K562 (cell line): Measurements from ENCODE around the gene TBC1D2B. TPM values are rescaled to one million over a fixed set of nuclear protein-coding genes. Genes with fewer than 3 reads are reported as not detected.

Experiments
- ATAC-seq: fragments of 200-7000 bp; cut with Tn5 transposase; 3 replicates; pipeline ENCODE4 v1.9.1; 2020; ENCODE audit warnings: moderate library complexity
- BruUV-seq: library from RNA; stranded (reverse); fragments of 400-500 nt; replicated peaks from 2 replicates; lab custom pipeline; 2021; lab: Mats Ljungman, UMichigan
- CTCF ChIA-PET: fragments of 300-600 bp; formaldehyde crosslinking; extraction: SDS; loops from one replicate; lab custom pipeline; 2021; ENCODE audit warnings: low intra/inter-chr PET ratio; lab: Yijun Ruan, JAX
- POLR2A ChIA-PET: fragments of 300-600, 350-650 bp; sonication (Branson Sonifier 250); formaldehyde crosslinking; extraction: SDS; loops from one replicate; lab custom pipeline; 2021; ENCODE audit warnings: antibody characterized with exemption, inconsistent platforms; lab: Yijun Ruan, JAX
- DNase-seq, 4 experiments: peaks; one replicate each; pipeline versions ENCODE4 v3.0.0 to v3.0.0-alpha.2; 2011 to 2018; ENCODE audit warnings: low spot score in 3 of 4, mixed read lengths in 3 of 4; ENCODE audit errors: extremely low read depth in 1 of 4
- FAIRE-seq: peaks from 2 replicates; lab custom pipeline; 2011; peaks lifted over from hg19 to GRCh38; lab: Jason Lieb, UNC
- H2AFZ ChIP-seq: 2 replicates; pipeline ENCODE4 v1.6.0; 2011; ENCODE audit warnings: low read depth, low read length, control low read depth, inconsistent platforms
- H3K27ac ChIP-seq: fragments of 200-600 bp; 3 replicates; pipeline ENCODE4 v1.8.0; 2011; ENCODE audit warnings: low read depth, mild to moderate bottlenecking, control low read depth, inconsistent platforms, low read length, moderate library complexity, mixed read lengths; ENCODE audit errors: extremely low read depth
- H3K27me3 ChIP-seq, 2 experiments: fragments of 300-600 bp in 1 of 2; 2 replicates in 1 of 2; 3 replicates in 1 of 2; pipeline versions ENCODE4 v1.6.0 to v1.8.0; 2011; ENCODE audit warnings: inconsistent platforms in 2 of 2, low read length in 2 of 2, mild to moderate bottlenecking in 1 of 2, mixed read lengths in 1 of 2, moderate library complexity in 1 of 2; ENCODE audit not compliant: control insufficient read depth in 2 of 2, insufficient read depth in 2 of 2
- H3K36me3 ChIP-seq: fragments of 300-600 bp; 3 replicates; pipeline ENCODE4 v1.8.0; 2011; ENCODE audit warnings: mild to moderate bottlenecking, low read length, inconsistent platforms; ENCODE audit not compliant: control insufficient read depth, insufficient read depth
- H3K4me1 ChIP-seq, 2 experiments: fragments of 200-600 bp in 1 of 2; replicated peaks in 1 of 2; 2 replicates in 1 of 2; 3 replicates in 1 of 2; pipeline versions ENCODE4 v1.5.1 to v1.8.0; 2011; ENCODE audit warnings: inconsistent platforms in 2 of 2, low read length in 2 of 2, mild to moderate bottlenecking in 1 of 2, mixed read lengths in 1 of 2, moderate library complexity in 1 of 2; ENCODE audit not compliant: control insufficient read depth in 2 of 2, insufficient read depth in 2 of 2
- H3K4me2 ChIP-seq: 2 replicates; pipeline ENCODE4 v1.6.1; 2011; ENCODE audit warnings: low read length, control low read depth, inconsistent platforms, mixed read lengths; ENCODE audit not compliant: insufficient read depth
- H3K4me3 ChIP-seq: fragments of 200-600 bp; sonication (generic), shearing (Covaris generic); 2 replicates; pipeline ENCODE4 v1.5.1; 2016; ENCODE audit warnings: control low read depth, inconsistent platforms
- H3K79me2 ChIP-seq: fragments of 200-600 bp; 3 replicates; pipeline ENCODE4 v1.8.0; 2011; ENCODE audit warnings: low read length, inconsistent platforms; ENCODE audit not compliant: control insufficient read depth, insufficient read depth
- H3K9ac ChIP-seq, 2 experiments: 2 replicates each; pipeline versions ENCODE4 v1.6.0 to v1.6.1; 2011; ENCODE audit warnings: low read depth in 2 of 2, low read length in 2 of 2, control low read depth in 1 of 2, inconsistent platforms in 1 of 2, mild to moderate bottlenecking in 1 of 2, mixed read lengths in 1 of 2; ENCODE audit not compliant: insufficient read depth in 1 of 2
- H3K9me1 ChIP-seq: one replicate; pipeline ENCODE4 v1.6.0; 2011; ENCODE audit warnings: inconsistent platforms, mild to moderate bottlenecking, low read length, moderate library complexity; ENCODE audit not compliant: control insufficient read depth, insufficient read depth
- H3K9me3 ChIP-seq: replicated peaks from 2 replicates; pipeline ENCODE4 v1.5.1; 2011; ENCODE audit warnings: low read depth, low read length, inconsistent platforms; ENCODE audit not compliant: control insufficient read depth, insufficient read depth
- H4K20me1 ChIP-seq: replicated peaks from 2 replicates; pipeline ENCODE4 v1.6.1; 2011; ENCODE audit warnings: low read length, inconsistent platforms, mixed read lengths; ENCODE audit not compliant: control insufficient read depth, insufficient read depth
- CBFA2T3 ChIP-seq: fragments of 450-650 bp; IDR thresholded peaks from 2 replicates; pipeline ENCODE4 v1.6.1; 2017
- OTX1 ChIP-seq: fragments of 450-650 bp; formaldehyde crosslinking; IDR thresholded peaks from 2 replicates; pipeline ENCODE4 v1.4.0; 2022; ENCODE audit warnings: mild to moderate bottlenecking
- ZNF696 ChIP-seq: fragments of 250-450 bp; sonication (Bioruptor Pico); conservative IDR thresholded peaks from 2 replicates; pipeline ENCODE4 v1.4.0; 2020; ENCODE audit warnings: mild to moderate bottlenecking, moderate library complexity
- WGBS: fragments of 100-300 bp; shearing (Covaris generic); methylation state at CpG from one replicate; pipeline ENCODE4 v1.1.6; 2016; ENCODE audit warnings: low coverage, mixed read lengths; ENCODE audit not compliant: insufficient coverage; ENCODE audit errors: missing lambda C conversion rate; 5-methylcytosine and 5-hydroxymethylcytosine counted together
- in situ Hi-C: fragments of 300-500 bp; cut with MboI; formaldehyde crosslinking; loops from 4 replicates; pipeline ENCODE4 v1.15.0; 2018; ENCODE audit warnings: inconsistent platforms, mixed read lengths
- intact Hi-C: fragments of 100-400 bp; cut with micrococcal nuclease; formaldehyde crosslinking; loops from 2 replicates; pipeline ENCODE4 v1.14.2; 2022
- polyA plus RNA-seq, 8 experiments: library from polyadenylated mRNA; depleted of rRNA in 4 of 8; stranded (reverse) in 5 of 8; unstranded in 3 of 8; fragments of >200 nt; fragmentation: Nextera tagmentation in 2 of 8; fragmentation: Illumina TruSeq in 1 of 8; extraction: Ambion mirVana in 2 of 8; extraction: Trizol in 1 of 8; gene quantifications; 2 replicates each; pipeline versions ENCODE4 v1.2.1 to v1.2.3, GENCODE V29; 2011 to 2014; ENCODE audit warnings: inconsistent platforms in 1 of 8, missing spikeins in 1 of 8
- total RNA-seq, 7 experiments: library from RNA; depleted of rRNA in 6 of 7; stranded (reverse); fragments of >200 nt in 6 of 7; fragmentation: Illumina TruSeq in 2 of 7; extraction: Trizol in 2 of 7; gene quantifications; 2 replicates each; pipeline versions ENCODE4 v1.2.1 to v1.2.3, GENCODE V29; 2011 to 2021; ENCODE audit warnings: low replicate concordance in 1 of 7

TBC1D2B gene
- total and polyA plus RNA-seq, 9 of the 15 experiments (the other 6 are each of a cell fraction or from before 2014, with no cell fraction given) = 0.15 to 16.3 (median 8.9) TPM

DNA sequence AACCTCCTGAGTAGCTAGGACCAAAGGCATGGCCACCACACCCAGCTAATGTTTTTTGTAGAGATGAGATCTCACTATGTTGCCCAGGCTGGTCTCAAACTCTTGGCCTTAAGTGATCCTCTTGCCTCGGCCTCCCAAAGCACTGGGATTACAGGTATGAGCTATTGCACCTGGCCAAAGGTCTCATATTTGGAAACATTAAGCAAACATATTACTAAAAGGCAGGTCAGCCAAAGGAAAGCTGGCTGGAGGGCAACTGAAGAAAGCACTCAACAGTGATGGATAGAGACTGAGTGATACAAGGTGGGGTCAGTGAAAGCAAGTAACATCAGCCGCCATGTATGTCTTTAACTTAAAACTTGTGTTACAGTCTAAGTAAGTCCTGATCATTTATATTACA lies 57.5 kb downstream of the TBC1D2B start:
- TF ChIP-seq ZNF696 (CRISPR knock-in tag) = no peak
- CTCF ChIA-PET = no interaction called here
- no TSS peak for BruUV-seq
- H3K36me3 ChIP-seq = peaks cover 8% of the 10 kb centered on the region; the same call in 2 of the 3 replicates
- H3K4me3 ChIP-seq = no peak overlapping the region
- FAIRE-seq (no peak), DNase-seq (no peak), ATAC-seq (no peak)
- whole genome bisulfite sequencing = 71% methylated on average over 2 of the region's 2 CpGs
- H3K9me3 ChIP-seq = no peaks in the 10 kb centered on the region
- no peak overlapping the region for H2AFZ ChIP-seq
- in situ Hi-C loops (no loop called here), intact Hi-C loops (no loop called here)
- H3K9me1 ChIP-seq = no peaks in the 10 kb centered on the region
- H3K79me2 ChIP-seq = no peaks in the 10 kb centered on the region
- H3K4me2 ChIP-seq = no peak overlapping the region
- POLR2A ChIA-PET = no interaction called here
- H4K20me1 ChIP-seq = no peaks in the 10 kb centered on the region; the same call in 1 of the 2 replicates
- H3K9ac ChIP-seq = no peak overlapping the region
- H3K27me3 ChIP-seq = no peaks in the 10 kb centered on the region
- H3K4me1 ChIP-seq = no peaks in the 10 kb centered on the region; a peak in 2 of 5 replicates
- H3K27ac ChIP-seq = no peak overlapping the region

DNA sequence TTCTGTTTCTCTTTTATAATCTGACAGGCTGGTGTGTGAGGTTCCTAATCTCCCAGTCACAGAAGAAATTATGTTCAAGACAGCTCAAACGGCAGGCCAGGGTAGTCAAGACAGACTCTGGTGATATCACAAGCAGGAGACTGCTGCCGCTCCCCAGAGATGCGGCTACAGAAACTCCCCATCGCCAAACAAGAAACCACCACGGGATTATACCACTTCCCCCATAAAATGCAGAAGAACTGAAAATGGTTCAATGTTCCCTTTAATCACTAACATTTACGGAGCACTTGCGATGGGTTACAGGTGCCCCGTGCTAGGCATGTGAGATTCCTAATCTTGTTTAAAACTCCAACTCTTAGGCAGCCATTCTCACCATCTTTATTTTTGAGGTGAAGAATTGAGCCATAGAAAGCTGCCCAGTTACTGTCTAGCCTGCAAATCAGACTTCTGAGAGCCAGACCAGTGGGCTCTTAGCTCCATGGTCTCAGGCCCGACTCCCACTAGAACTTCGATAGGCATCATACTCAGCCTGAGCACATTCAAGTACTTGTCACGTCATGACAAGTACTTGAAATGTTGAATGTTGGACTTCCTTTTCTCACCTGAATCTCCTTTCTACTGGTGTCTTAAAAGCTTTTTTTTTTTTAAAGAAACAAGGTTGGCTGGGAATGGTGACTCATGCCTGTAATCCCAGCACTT lies 58.4 kb downstream of the TBC1D2B start:
- Histone ChIP-seq H3K27ac (no peak overlapping the region), H3K4me2 (no peak overlapping the region), H3K79me2 (no peaks in the 10 kb centered on the region), H3K27me3 (no peaks in the 10 kb centered on the region), H3K9me1 (no peaks in the 10 kb centered on the region), H3K36me3 (peaks cover 7% of the 10 kb centered on the region; the same call in 1 of the 3 replicates), H3K9ac (no peak overlapping the region), H2AFZ (no peak overlapping the region), H3K4me1 (no peaks in the 10 kb centered on the region; a peak in 2 of 5 replicates), H3K9me3 (no peaks in the 10 kb centered on the region), H4K20me1 (no peaks in the 10 kb centered on the region; the same call in 1 of the 2 replicates), H3K4me3 (no peak overlapping the region)
- no peak for TF ChIP-seq OTX1 (CRISPR knock-in tag)
- TF ChIP-seq CBFA2T3 = peak; percentile 25; the same call in 1 of the 2 replicates
- DNase-seq = peak in 2 of 4 experiments; percentile 20 to 27
- BruUV-seq = no TSS peak
- CTCF ChIA-PET = no interaction called here
- ATAC-seq = peak; percentile 59; the same call in 1 of the 3 replicates
- FAIRE-seq = peak; percentile 48
- in situ Hi-C loops = no loop called here
- intact Hi-C loops = no loop called here
- POLR2A ChIA-PET = interaction anchor here (0.7 to 0.8 kb wide), 2 partner anchors 9 to 11 kb away, joined by 3 to 6 read pairs; no protein-coding TSS in a partner anchor
- WGBS = 53% methylated on average over 11 of the region's 11 CpGs
